Stimulated activated CD8-positive, alpha-beta memory T cell treated with anti-CD3 and anti-CD28 coated beads, Interleukin-15, amount 100 ng/mL, for 4 hours (primary cell): ENCODE data around the gene MORN1.

Experiments
- DNase-seq, 2 donors: peaks; one replicate each; pipeline ENCODE4 v3.0.0-alpha.2; 2020; ENCODE audit warnings: low read depth in 2 of 2

Gene MORN1

DNA sequence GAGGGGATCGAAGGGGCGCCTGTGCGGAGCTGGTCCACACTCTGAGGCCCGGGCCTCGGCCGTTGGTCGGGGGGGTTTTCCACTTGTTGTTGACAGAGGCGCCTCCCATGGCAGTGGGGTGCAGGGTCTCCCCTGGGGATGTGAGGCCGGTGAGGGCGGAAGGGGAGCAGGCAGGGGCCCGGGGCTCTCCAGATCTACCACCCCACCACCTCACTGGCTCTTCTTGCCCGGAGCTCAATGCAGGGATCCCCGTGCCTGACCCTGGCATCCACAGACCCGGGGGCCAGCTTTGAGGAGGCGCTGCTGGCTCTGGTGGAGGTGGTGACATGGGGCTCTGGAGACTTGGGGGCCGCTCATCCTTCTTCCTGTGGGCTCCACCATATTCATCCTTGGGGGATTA lies 28.1 kb upstream of the MORN1 start:
- DNase-seq, result no peak

DNA sequence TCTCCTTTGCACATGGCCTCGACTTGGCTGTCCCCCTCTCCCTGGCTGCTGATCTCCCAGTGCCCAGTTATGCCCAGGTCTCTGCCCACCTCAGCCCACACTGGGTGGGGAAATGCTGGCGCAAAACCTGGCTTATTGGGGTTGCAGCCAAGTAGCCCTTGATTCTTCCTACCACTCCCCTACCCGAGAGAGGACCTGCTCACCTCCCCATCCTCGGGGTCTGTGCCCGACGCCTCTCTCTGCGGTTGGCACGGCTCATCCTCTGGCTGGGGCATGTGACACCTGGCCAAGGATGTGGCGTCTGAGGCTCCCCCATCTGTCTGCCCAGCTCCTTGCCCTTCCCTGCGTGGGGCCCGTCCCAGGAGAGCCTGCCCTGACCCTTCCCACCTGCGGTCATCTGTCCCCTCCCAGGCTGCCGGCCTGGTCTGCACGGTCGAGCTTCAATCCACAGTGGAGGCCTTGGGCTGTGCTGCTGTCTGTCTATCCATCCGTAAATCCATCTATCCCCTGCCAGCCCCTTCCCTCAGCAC lies 27.5 kb upstream of the MORN1 start:
- DNase-seq, result no peak

DNA sequence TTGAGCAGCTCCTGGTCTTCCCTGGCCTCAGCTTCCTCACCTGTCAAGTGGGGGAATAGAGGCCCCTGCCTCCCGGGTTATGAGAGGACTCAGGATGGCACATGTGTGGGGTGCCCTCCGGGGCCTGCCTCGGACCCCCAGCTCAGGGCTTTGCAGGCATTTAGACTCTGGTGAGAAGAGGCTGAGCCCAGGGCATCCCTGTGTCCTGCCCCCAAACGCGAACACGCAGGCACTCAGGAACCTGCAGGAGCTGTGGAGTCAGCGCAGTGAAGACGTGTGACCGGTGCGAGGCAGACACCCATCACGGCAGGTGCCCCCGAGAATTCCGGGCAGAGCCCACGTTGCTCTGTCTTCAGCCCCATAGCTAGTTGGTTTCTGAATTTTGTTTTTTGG lies 26.5 kb upstream of the MORN1 start:
- DNase-seq, result no peak

DNA sequence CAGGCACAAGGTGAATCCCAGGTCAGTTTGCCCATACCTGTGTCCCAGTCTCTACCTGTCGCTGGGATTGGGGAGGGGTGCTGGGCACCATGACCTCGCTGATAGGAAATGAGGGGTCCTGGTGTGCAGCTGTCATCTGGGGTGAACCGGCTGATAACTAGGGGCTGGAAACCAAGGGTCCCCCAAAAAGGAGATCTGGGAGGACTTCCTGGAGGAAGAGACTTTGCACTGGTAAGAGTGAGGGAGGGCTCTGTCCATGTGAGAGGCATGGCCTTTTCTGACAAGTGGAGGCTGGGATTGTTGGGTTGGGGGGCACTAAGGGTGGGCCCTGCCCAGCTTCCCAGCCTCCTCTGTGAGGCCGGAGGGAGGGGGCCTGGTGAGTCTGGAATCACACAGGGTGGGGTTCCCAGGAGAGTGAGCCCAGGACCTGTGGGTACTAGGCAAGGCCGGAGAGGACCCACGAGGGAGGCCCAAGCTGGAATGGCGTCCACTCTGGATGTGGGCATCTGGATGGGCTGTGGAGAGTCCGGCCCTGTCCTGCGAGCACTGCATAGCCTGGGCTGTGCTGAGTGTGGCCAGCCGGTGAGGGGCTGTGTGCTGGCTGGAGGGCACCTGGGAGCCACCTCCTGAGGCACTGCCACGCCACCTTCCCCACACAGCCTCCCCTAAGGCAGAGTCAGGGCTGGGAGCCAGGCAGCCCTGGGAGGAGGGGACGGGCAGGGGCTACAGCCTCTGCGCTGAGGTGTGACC lies 25.9 kb upstream of the MORN1 start:
- DNase-seq, result no peak

DNA sequence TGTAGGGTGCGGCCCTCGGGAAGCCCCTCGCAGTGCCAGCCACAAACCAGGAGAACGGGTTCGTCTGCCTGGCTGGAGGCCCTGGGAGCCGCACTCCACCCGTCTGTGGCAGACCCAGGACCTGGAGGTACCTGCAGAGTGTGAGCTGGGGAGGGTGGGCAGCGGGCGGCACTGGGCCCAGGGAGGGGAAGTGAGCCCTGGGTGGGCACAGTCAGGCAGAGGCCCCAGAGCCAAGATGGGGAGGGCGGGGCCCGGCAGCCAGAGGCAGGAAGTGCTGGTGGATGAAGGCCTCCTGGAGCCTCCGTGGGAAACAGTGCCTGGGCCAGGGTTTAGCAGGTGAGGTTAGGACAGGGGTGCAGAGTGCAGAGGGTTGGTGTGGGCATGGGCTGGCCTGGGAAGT lies 25.0 kb upstream of the MORN1 start:
- no peak for DNase-seq

DNA sequence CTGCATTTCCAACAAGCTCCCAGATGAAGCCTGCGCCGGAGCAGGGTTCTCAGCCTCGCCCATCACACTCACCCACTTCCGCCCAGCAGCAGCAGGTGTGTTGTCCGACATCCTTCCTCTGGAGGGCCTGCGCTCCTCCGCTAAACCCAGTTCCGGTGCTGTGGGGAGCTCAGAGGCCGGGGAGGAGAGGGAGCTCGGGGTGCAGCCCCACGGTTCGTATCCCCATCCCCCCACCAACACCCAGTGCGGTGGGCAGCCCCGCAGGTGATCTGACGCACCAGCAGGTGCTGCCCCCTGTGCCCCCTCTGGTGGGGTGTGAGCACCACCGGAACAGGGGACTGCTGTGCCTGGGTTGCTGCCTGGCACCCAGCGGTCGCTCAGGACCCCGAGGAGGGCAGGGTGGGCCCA lies 24.5 kb upstream of the MORN1 start:
- DNase-seq, result no peak

DNA sequence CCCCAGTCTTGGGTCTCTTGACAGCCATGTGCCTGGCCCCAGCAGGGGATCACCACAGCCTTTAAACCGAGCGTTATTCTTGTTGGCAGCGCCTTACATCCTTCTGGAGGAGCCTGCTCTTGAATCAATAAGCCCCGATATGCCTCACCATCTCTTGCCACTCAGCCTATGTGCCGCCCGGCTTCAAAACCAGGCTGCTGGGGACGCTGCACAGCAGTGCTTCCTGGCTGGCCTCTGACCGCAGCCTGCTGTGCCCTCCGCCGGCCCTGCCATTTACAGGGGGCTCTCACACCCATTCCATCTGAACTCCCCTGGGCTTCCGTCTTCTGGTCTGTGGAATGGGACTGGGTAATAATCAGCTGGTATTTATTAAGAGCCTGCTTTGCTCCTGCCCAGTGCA lies 24.0 kb upstream of the MORN1 start:
- no peak for DNase-seq

DNA sequence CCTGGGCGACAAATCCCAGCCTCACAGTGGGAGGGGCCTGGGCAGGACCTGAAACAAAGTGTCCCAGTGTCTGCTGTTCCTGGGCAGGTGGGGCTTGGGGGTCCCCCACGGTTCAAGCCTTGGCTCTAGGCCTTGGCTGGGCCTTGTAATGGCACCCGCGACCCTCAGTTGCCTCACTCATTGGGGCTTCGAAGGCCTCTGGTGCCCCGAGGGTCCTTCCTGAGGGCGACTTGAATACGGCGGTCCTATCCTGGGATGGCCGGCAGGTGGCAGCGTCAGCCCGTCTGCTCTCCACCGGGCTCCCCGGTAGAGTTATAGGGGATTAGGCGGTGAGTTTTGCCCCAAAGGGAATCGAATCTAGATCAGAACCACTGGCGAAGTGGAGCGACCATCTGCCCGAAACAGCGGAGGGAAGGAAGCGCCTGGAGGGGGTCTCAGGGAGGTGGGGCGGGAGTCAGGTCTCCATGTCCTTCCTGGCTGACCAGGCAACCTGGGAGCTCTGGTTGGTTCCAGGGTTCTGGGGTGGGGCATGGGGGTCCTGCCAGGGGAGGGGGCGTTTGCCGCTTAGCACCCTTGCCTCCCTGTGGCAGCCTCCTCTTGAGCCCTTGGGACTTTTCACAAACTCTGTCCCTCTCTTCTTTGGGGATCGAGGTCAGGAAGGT lies 23.1 kb upstream of the MORN1 start:
- peak; percentile 59 to 68 for DNase-seq

DNA sequence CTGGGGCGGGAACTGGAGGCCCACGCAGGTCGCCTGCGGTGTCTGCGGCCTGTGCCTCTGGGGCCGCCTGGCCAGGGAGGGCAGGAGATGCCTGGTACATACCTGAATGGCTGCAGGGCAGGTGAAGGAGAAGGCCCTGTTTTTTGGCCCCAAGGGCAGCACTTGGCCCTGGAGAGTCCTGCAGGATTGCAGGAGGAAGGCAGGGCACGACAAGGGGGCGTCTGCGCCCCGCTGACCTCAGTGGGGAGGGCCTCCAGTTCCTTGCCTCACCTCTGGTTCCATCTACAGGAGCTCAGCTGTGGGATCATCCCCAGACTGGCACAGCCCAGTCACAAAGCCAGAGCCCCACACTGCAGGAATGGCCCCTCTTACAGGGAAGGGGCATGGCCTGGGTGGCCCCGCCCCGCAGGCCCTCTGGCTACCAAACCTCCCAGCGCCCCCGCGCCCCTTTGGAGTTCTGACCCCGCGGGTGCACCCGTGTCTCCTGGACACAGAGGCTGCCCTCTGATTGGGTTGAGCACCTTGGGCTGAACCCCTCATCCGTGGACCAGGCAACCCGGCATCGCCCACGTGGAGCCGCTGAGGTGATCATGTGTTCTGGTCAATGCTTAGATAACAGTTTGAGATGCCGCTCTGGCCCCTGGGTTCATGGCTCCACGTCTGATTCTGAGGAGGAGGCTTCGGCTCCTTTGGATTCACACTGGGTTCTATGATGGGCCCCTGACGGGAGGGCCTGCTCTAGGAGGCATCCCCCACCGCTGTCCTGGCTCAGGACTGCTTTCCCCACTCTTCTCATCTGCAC lies 22.3 kb upstream of the MORN1 start:
- no peak for DNase-seq

DNA sequence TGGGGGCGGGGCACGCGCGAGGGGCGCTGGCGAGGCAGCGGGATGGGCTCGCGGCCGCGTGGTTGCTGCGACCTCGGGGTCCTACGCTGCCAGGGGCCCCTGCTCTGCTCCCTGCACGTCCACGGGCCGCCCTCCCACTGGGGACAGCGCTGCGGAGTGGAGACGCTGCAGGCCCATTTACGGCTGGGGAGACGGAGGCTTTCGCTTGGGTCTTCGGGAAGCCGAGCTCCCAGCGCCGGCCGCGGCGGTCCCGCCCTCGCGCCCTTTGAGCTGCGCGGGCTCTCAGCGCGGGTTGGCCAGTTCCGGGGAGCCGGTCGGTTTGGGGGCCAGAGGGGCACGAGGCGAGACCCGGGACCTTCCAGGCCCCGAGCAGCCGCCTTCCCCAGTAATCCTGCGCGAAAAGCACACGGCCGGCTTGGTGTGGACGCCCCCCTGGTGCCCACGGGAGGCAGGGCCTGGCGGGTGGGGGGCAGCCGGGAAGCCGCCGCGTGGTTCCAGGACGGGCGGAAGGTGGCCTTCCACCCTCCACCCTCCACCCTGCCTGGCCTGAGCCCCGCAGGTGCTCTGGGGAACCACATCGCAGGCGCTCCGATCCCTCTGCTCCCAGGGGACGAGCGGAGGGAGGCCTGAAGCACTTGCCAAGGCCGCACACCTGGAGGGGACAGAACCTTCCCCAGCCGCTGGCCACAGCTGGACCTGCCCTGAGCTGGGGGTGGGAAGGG lies 21.6 kb upstream of the MORN1 start:
- no peak for DNase-seq

DNA sequence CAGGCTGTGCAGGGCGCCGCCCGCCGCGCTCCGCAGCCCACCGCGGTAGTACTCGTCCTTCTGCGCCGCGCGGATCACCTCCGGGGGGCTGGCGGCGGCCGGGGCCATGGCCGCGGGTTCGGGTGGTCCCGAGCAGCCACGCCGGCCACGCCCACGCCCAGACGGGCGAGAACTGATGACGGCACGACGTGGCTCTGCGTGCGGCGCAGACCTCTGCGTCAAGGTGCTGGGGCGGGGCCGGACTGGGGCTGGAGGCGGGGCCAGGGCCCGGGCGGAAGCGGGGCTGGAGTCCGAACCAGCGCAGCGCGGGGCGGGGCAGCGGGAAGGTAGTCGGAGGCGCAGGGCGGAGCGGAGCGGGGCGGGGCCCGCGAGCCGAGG lies 21.0 kb upstream of the MORN1 start, which contains the start of gene PEX10:
TSS of gene PEX10 (minus strand) at position 170 of the 378 bp plus-strand sequence. CDS start at position 108, 62 bp downstream.
- peak; percentile 97 to 99 for DNase-seq

DNA sequence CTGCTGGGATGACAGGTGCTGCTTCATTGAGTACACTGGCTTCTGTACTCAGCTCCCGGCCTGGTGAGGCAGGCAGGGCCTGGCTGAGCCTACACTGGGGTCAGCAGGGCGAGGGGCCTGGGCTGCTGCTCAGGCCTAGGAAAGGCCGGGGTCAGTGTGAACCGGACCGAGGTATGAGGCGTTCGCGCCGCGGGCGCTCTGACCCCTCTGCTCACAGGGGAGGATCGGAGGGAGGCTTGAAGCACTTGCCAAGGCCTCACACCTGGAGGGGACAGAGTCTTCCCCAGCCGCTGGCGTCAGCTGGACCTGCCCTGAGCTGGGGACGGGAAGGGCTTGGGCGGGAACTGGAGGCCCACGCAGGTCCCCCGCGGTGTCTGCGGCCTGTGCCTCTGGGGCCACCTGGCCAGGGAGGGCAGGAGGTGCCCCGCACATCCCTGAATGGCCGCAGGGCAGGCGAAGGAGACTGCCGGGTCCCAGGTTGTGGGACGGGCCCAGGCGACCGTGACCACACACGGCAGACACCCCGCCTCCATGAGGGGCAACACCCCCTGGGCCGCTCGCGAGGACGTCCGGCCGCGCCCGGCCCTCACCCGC lies 20.5 kb upstream of the MORN1 start:
- no peak for DNase-seq

DNA sequence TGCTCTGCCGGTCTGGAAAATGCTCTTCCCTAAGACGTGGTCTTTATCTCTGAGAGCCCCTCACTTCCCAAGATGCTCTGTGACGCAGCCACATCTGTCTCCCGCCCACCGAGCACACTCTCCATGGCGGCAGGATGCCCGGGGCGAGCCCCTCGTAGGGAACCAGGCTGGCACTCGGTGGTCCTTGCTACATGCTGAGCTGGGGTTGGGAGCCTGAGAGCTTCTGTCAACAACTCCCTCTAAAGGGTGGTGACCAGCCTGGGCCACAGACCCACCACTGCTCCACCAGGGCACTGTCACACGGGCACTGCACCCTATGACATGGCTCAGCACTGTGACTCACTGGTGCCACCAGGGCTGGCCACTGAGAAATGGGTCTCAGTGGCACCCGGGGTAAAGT lies 18.4 kb upstream of the MORN1 start:
- DNase-seq, result no peak

DNA sequence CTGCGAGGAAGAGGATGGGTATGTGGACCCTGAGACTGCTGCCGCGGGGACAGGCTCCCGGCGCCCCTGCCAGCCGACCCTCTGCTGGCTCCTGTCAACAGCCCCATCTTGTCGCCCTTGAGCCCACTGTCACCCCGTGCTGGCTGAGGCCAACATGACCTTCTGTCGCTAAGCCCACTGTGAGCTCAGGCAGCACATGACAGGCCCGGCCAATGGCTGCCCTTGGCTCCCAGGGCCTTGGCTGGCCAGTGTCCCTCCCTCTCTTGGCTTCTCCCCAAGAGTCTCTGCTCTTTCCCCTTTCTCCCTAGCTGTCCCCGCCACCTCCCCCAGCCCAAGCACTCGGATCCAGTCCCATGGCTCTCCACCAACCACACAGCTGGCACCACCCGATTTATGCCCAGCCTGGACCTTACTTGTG lies 17.5 kb upstream of the MORN1 start:
- no peak for DNase-seq

DNA sequence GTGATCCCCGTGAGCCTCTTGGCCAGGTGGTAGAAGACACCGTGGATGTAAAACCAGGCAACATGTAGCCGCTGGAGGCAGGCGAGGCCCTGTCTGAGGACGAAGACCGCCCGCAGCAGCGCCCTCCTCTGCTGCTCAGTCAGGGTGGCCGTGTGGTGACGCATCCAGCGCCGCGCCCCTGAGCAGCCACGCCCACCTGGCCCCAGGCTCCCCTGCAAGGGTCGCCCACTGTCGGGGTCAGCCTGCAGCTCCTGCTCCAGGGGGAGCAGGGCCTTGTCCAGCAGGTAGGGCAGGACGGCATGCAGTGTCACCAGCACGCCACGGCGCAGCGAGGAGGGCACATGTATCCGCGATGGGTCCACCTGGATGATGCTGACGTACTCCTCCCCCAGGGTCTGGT lies 17.1 kb upstream of the MORN1 start:
- no peak for DNase-seq

DNA sequence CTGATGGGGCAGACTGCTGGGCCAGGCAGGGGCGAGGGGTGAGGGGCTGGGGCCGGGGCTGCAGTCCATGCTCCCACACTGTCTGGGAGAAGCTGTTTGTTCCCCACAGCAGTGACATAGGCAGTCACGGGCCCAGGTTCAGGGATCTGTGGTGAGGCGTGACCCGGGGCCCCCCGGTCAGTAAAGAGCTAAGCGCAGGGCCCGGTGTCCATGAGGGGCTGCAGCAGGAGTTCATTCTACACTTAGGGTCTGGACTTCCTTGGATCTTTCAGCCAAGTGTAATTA lies 16.6 kb upstream of the MORN1 start:
- DNase-seq, result no peak

DNA sequence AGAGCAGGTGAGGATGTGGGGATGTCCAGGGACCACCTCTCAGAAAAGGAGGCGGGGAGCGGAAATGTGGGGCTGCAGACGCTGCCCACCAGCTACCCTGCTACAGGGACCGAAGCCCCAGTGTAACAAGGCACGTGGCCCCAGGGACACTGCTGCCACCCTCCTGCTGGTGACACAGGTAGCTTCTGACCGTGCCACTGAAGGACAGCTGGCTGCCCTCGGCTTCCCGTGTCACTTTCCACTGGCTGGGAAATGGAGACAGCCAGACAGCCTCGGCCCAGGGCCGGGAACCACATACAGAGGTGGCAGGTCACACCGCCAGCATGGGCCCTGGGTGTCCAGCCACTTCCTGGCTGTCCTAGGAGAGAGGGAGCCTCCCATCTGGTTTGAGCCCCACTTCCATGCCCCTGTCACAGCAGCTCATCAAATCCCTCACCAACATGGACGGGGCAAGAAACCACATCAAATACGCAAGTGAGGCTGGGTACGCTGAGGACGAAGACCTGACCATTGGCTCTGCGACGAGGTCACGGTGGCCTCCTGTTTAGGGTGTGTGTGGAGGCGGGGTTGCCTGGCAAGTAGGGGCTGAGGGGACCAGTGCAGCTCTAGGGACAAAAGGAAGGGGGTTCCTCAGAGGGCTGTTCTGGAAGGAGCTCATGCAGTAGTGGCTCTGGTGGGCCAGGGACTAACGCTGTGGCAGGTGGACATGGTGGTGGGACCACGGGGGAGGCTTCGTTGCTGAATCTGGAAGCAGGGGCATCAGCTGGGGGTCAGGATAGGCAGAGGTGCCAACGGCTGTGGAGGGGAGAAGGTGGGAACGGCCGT lies 16.0 kb upstream of the MORN1 start:
- DNase-seq, result no peak

DNA sequence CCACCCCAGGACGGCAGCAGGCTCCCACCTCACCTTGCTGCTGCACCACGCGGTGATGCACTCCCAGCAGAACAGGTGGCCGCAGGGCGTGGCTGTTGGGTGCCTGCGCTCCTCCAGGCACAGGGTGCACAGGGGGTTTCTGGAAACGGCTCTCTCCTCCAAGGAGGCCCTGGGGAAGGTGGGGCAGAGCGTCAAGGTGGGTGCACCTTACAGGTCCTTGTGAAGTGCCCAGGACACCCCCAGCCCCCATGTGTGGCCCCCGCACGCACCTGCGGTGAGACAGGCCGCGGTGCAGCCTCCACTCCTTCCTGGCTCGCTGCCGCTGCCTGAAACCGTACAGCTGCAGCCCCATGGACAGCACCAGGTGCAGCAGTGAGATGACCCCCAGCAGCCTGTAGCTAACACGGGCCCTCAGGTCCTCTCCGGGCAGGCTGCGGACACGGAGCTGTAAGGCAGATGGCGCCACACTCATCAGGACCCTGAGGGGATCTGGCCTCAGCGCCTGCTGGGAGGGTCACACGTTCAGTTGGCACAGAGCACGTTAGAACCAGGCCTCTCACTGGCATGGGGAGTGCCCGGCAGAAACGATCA lies 15.2 kb upstream of the MORN1 start:
- no peak for DNase-seq

DNA sequence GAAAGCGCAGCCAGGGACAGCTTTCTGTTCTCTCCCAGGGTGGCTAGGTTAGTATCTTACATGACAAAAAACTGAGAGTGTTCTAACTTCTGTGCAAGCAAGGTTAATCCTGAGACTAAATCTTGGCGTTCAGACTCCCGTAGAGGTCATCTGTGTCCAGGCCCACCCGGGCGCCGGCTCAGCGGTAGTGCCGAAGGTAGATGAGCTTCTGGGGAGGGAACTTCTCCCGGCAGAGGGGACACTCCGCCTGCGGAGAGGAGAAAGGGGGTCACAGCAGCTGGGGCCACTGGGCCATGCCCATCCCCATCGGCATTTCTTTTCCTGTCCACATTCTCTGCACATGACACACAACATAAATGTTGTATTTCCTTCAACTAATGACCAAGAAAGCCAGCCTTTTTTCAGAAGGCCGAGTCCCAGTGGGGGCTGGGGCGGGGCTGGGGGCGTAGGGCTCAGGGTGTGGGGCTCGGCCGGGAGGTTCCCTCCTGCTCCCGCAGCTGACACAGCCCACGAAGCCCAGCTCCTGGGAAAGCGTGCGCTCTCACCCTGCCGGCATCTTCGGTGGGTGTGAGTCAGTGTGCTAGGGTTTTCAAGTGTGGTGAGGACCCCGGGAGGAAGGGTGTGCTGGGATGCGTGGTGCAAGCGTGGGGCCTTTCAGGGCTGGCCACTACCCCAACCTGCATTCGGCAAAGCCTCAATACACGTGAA lies 14.4 kb upstream of the MORN1 start:
- no peak for DNase-seq
